Mucosa of gallbladder (tissue), 1 donor: ENCODE measurements around the gene ASB16. TPM values are rescaled to one million over a fixed set of nuclear protein-coding genes. Genes with fewer than 3 reads are reported as not detected.
"Not testable (repeated sequence)": the region's sequence is repeated elsewhere in the genome, so short reads cannot be mapped to it uniquely, and the experiment has no call there.

ENCODE experiments used
- DNase-seq: peaks from one replicate; pipeline ENCODE4 v3.0.0-alpha.2; 2020; ENCODE audit warnings: low spot score
- total RNA-seq: library from RNA; stranded (reverse); gene quantifications from one replicate; pipeline ENCODE4 v1.2.1, GENCODE V29; 2021
- donor health status: DM: no; HTN: no; CAD: no.

Gene ASB16
- total RNA-seq, 1 donor from 2014 or later = 0.58 TPM

DNA sequence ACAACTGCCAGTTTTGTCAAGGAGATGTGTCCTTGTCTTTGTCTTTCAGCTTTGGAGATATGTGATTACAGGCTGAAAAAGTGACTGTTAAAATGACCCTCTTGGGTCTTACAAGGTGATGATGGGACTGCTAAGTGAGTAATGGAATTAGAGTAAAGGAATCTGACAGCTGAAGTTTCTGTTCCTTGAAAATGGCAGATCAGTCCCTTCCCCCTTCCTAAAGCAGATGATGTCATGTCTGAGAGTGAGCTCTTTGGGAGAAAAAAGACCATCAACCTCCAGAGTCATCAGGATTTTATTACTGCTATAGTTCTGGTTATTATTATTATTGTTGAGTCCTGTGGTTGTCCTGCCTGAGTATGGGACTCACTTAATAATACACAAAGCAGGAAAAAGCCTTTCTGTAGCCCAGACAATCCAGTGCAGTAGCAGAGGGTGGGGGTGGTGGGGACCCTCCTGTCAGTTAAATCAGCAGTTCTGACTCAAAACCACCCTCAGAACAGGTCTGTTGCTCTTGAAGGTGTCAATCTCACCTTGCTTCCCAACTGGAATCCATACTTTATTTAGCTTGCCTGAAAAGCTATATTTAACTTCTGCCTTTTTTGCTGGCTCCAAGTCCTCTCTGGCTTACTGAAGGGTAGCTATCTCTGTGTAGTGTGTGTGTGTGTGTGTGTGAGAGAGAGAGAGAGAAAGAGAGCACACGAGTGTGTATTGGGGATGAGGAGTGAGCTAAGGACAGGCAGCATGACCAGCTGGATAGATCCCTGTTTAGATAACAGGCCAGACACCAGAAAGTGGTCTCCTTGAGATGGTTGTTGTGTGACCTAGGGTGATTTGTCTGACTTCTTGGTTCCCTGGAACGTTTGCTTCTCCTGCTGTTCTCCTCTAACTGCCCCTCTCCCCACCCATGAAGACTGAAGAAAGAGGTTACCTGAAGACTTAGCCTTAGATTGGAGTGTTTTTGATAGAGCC, 23.8 kb upstream of the ASB16 start:
- no peak for DNase-seq

DNA sequence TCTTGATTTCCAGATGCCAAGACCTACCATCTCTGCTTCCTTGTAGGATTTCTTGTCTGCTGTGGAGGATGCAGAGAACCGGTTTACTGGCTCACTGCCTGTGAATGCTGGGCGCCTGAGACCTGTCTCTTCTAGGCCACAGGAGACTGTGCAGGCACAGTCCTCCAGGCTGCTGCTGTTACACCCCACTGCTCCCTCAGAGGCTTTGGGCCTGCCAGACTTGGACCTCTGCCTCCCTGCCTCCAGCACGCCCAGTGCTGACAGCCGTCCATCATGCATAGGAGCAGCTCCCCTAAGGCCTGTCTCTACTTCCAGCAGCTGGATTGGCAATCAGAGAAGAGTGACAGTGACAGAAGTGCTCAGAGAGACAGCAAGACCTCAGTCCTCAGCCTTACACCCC, 22.7 kb upstream of the ASB16 start:
- DNase-seq = no peak

DNA sequence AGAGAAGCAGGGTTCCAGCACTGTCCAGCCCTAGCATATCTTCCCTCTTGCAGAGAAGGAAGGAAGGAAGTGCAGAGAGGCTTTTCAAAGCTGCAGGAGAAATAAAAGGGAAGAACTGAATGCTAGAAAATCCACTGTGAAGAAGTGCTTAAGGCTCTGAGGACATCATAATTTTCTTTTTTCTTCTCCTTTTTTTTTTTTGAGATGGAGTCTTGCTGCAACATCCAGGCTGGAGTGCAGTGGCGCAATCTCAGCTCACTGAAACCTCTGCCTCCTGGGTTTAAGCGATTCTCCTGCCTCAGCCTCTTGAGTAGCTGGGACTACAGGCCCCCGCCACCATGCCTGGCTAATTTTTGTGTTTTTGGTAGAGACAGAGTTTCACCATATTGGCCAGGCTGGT, 21.4 kb upstream of the ASB16 start:
- DNase-seq = not testable (repeated sequence)

DNA sequence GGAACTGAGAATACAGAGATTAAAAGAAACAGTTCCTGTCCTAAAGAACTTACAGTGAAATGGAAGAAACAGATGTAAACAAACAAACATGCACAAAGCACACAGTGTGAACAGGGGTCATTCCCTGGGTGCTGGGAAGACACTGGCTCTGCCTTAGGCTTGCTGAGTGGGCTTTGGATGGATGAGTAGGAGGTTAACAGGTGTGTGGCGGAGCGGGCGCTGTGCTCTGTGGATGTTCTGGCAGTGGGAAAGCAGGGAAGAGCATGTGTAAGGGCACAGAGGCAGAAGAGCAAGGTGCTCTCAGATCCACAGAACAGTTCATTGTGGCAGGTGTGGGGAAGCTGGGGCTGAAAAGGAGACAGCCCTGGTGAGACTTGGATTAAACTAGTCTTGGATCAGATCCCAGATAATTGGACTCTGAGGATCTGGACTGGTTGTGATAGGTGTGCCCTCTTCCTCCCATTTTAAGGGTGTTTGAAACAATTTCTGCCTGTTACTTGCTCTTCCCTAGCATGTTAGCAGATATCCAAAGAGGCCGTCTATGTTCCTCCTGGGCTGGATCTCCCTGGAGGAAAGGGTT, 20.7 kb upstream of the ASB16 start:
- no peak for DNase-seq

DNA sequence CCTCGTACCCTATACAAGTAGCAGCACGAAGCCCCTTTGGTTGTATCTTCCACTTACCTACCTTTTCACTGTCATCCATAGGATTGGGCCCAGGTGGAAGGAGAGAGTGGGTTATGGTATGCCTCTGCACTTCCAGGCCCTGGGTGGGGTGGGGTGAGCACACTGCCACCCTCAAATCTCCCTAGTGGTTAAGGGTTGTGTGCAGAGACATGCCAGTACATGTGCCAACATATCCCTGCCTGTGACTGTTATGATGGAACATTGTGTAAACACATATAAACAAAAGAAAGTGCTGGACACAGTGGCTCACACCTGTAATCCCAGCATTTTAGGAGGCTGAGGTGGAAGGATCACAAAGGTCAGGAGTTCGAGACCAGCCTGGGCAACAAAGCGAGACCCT, 17.6 kb upstream of the ASB16 start:
- DNase-seq = no peak

DNA sequence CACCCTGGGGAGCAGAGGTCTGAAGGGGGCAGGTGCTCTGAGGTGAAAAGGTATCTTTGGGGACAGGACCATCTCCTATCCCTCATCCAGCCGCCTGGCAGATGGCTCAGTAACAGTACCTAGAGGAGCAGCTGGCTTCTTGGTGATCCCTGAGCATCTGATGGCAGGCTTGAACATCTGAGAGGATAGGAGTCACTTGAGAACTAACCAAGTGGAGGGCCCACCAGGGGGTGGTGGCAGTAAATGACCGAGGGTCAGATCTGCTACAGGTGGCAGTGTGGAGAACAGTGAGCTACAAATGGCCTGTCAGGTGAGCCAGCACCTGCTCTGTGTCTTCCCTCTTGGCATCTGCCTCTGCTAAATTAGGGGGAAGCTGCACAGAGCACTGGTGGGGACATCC, 15.0 kb upstream of the ASB16 start:
- no peak for DNase-seq

DNA sequence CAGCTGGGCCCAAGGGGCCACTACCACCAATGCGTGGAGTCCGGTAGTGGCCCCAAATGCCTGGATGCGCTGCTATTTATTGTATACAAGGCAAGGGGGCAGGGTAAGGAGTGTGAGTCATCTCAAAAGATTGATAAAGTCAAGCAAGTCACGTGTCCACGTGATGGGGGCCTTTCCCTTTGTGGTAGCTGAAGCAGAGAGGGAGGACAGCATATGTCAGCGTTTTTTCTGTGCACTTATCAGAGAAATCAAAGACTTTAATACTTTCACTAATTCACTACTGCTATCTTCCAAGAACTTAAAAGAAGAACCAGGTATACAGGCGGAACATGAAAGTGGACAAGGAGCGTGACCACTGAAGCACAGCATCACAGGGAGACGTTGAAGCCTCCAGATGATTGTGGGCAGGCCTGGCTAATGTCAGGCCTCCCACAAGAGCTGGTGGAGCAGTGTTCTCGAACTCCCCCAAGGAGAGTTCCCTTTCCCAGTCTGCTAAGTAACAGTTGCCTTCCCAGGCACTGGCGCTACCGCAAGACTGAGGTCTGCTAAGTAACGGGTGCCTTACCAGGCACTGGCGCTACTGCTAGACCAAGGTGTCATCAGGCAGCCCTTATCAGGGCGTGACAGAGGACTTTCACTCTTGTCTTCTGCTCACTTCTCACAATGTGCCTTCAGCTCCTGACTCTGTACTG, 10.8 kb upstream of the ASB16 start:
- DNase-seq = no peak

DNA sequence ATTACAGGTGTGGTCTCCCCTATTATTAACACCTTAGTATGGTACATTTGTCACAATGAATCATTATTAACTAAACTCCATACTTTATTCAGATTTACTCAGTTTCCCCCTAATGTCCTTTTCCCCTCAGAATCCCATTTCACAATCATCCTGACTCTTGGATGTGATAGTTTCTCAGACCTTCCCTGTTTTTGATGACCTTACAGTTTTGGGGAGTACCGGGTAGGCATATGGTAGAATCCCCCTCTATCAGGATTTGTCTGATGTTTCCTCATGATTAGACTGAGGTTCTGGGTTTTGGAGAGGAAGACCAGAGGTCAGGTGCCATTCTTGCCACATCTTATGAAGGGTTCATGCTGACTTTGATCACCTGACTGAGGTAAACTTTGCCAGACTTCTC, 6.0 kb upstream of the ASB16 start:
- no peak for DNase-seq

DNA sequence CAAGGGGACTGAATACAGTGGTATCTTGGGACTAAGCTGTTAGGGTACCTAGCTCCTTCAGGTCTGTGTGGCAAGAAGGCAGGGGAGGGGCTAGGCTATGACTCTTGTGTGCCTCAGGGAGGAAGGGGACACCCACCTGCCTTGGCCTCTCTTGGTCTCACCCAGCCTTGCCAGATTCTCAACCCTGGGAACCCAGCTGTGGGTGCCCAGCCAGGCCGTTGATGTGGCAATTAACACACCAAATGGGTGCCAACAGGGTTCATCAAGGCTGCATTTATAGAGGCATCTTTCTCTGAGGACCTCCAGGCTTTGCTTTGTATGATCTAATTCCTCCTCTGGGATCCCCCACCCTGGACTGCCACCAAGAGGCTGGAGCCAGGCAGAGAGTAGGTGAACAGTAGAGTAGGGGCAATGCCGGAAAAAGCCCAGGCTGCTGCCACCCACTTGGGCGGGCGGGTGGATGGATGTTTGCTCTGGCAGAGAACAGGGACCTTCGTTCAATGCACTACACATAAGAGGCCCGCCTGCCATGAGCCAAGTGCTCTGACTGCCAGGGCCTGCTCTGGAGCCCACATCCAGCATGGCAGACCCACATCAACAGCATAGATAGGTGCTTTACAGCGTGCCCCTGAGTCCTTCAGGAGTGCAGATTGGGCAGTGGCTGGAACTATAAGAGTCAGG, 3.2 kb upstream of the ASB16 start:
- no peak for DNase-seq

DNA sequence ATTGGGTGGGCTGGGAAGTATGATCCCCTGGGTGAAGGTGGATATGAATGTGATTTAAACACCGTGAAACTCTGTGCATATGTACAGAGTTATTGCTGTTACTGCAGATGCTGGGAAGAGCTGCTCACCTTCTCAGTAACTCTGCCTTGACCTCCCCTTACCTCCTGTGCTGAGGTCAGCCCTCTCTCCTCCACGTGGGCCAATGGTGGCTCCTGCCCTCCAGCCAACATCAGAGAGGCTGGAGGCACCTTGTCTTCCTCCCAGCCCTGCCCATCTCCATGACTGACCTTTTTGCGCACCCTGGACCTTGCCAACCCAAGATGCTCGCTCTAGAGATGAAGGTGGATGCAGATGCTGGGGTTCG, 387 bp upstream of the ASB16 start:
- DNase-seq = no peak

DNA sequence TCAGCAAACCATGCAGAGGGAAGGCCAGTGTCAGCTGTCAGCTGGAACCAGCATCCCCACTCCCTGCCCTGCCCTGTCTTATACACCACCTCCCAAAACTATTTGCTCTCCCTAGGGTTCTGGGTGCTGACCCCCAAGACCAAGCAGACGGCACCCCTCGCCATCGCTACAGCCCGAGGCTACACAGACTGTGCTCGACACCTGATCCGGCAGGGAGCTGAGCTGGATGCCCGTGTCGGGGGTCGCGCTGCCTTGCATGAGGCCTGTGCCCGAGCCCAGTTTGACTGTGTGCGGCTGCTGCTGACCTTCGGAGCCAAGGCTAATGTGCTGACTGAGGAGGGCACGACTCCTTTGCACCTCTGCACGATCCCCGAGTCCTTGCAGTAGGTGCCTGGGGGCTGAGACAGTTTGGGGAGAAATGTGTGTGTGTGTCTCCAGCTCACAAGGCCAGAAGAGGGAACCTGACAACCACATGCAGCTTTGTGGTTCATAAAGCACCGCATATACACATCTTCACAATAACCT, 1.5 kb downstream of the ASB16 start:
- DNase-seq = no peak

DNA sequence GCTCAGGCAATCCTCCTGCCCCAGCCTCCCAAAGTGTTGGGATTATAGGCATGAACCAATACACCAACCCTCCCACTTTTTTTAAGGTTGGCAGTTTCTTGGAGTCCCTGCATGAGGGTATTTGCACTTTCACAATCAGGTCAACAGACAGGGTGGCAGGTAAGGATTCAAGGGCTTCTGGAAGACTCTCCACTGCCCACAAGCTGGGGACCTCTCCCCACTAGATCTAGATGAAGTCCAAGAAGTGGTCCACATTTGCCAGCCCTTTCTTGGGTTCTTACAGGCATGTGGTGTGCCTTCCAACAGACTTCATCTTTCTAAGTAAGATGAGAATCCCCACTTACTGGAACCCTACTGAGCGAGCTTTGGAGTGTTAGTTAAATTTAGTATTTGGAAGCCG, 3.9 kb downstream of the ASB16 start:
- no peak for DNase-seq

DNA sequence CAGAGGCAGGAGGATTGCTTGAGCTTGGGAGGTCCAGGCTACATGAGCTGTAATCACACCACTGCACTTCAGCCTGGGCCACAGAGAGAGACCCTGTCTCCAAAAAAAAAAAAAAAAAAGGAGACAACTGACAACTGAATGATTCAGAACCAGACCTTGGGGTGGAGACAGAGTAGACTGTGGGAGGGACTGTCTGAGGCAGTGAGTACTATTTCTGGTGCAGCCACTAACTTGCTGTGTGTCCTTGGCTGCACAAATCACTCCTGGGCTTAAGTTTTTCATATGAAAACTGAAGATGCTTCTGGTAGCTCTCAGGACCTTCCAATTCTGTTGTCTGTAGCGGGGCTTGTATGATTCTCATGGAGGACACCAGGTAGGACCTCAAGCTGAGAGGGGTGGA, 5.8 kb downstream of the ASB16 start:
- DNase-seq = no peak

DNA sequence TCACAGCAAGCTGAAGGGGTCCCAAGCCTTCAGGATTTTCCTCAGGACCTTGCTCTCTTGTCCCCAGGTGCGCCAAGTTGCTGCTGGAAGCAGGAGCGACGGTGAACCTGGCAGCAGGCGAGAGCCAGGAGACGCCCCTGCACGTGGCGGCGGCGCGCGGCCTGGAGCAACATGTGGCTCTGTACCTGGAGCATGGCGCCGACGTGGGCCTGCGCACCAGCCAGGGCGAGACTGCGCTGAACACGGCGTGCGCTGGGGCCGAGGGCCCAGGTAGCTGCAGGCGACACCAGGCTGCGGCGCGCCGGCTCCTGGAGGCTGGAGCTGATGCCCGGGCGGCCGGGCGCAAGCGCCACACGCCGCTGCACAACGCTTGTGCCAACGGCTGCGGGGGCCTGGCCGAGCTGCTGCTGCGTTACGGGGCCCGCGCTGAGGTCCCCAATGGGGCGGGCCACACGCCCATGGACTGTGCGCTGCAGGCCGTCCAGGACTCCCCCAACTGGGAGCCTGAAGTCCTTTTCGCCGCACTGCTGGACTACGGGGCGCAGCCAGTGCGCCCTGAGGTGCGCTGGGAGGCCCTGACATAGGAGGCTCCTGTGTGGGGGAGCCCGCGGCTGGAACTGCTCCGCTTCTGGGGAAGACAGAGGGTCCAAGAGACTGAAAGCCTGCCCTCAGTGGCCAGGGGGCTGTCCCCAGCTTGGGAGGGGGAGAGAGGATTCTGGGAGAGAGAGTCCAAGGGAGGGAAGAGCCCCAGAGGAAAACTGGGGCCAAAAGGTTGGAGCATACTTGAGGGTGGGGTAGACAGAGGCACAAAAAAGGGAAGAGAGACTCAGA, 6.4 kb downstream of the ASB16 start:
- DNase-seq = no peak

DNA sequence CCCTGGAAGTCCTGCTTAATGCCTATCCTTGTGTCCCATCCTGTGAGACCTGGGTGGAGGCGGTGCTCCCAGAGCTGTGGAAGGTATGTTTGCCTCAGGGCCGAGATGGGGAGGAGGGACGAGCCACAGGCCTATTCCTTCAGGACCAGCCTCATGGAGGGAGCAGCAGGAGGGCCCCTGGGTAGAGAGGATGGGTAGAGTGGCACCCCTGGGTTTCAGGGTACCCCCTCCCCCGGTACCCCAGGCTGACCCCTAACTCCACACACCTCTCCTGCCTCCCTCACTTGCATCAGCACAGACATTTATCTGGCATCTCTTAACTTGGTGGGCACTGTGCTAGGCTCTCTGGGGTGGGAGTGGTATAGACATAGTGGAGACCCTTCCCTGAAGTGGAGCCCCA, 7.1 kb downstream of the ASB16 start:
- no peak for DNase-seq

DNA sequence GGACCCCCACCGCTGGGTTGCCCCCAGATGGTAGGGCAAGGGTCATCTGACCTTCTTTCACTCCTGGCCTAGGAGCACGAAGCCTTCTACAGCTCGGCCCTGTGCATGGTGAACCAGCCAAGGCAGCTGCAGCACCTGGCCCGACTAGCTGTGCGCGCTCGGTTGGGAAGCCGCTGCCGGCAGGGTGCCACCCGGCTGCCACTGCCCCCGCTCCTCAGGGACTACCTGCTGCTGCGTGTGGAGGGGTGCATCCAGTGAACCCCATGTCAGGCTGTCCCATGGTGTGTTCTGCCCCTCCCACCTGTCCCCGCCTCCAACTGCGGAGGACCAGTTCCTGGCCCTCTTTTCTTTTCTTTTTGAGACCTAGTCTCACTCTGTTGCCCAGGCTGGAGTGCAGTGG, 7.6 kb downstream of the ASB16 start:
- no peak for DNase-seq

DNA sequence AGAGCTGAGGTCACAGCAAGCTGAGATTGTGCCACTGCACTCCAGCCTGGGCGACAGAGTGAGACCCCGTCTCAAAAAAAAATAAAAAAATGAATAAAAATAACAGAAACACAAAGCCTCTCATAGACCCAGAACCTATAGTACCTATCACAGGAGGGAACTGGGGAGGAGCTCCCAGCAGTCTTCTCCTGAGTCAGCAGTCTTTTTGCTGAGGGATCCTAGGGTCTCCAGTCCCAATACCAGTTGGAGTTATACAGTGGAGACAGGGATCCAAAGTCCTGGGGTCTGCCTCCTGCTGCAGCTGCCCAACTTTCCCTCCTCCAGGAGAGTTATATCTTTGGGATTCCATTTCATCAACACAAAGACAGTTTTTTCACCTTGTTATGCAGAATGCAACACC, 12.5 kb downstream of the ASB16 start:
- DNase-seq = no peak

DNA sequence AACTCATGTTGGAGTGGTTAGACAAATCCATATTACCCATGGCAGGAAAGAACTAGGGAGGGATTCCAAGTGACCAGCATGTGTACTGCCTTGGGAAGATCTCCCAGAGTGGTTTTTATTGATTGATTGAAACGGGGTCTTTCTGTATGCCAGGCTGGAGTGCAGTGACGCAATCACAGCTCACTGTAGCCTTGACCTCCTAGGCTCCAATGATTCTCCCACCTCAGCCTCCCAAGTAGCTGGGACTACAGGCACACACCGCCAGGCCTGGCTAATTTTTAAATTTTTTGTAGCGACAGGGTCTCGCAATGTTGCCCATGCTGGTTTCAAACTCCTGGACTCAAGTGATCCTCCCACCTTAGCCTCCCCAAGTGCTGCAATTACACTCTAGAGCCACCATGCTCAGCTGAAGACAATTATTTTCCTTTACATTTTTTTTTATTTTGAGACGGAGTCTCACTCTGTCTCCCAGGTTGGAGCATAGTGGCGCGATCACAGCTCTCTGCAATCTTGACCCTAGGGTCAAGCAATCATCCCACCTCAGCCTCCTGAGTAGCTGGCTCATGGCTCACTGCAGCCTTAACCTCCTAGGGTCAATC, 13.8 kb downstream of the ASB16 start:
- DNase-seq = no peak

DNA sequence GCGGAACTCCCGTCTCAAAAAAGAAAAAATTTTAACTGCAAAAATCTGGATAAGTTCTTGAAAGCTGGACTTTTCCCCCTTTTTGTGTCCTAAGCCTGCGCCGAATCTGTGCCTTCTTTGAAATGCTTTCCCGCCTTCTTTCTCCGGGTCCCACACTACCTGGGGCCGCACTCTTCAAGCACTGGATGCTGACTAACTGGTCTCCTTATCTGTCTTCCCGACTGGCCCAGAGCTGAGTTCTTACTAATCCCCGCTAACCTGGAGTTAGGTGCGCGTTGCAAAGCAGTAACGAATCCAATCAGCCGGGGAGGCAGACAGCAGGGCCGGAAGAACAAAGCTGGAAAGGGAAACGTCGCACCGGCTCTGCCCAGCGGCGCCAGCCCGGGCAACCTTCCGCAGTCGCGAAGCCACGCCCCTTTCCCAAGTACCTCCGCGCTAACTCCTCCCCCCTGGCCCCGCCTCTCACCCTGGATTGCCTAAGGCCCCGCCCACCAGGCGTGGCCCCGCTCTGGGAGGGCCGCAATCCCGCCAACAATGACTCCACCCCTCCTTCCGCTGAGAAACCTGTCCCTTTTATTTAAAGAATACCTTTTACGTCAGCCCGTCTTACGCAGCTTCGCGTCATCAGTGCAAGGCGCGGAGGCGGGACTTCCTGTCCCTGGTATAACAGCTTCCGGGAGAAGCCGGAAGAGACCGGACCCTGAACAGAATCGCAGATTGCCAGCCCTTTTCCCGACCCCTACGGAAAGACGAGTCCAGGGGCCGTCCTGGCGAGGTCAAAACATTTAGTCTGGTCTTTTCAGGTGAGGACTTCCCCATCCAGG, 16.0 kb downstream of the ASB16 start, which contains the start of gene TMUB2:
Gene TMUB2 (plus strand): TSS at position 666 of the 824 bp plus-strand sequence. CDS start 737 bp downstream, outside the sequence.
- peak; percentile 99 for DNase-seq
